Osteoblast (primary cell): ENCODE measurements around the gene DGKQ. TPM values are rescaled to one million over a fixed set of nuclear protein-coding genes. Genes with fewer than 3 reads are reported as not detected.

Experiments
- DNase-seq: peaks from one replicate; pipeline ENCODE4 v3.0.0; 2011; ENCODE audit warnings: low spot score, mixed read lengths; ENCODE audit not compliant: insufficient read length; ENCODE audit errors: missing footprints
- H2AFZ ChIP-seq: 2 replicates; pipeline ENCODE4 v1.6.0; 2011; ENCODE audit warnings: mild to moderate bottlenecking, low read length
- H3K27ac ChIP-seq: 2 replicates; pipeline ENCODE4 v1.5.1; 2011; ENCODE audit warnings: mild to moderate bottlenecking, low read depth, low read length, moderate library complexity
- H3K27me3 ChIP-seq: 2 replicates; pipeline ENCODE4 v1.6.0; 2012; ENCODE audit warnings: mild to moderate bottlenecking, control low read depth, inconsistent platforms, low read length, moderate library complexity; ENCODE audit not compliant: insufficient read depth
- H3K36me3 ChIP-seq: 2 replicates; pipeline ENCODE4 v1.5.1; 2011; ENCODE audit warnings: mild to moderate bottlenecking, low read length, control low read depth, moderate library complexity; ENCODE audit not compliant: insufficient read depth
- H3K4me1 ChIP-seq: 2 replicates; pipeline ENCODE4 v1.5.1; 2011; ENCODE audit warnings: mild to moderate bottlenecking, low read length, control low read depth, moderate library complexity; ENCODE audit not compliant: insufficient read depth
- H3K4me2 ChIP-seq: 2 replicates; pipeline ENCODE4 v1.6.0; 2011; ENCODE audit warnings: mild to moderate bottlenecking, low read length; ENCODE audit not compliant: insufficient read depth
- H3K4me3 ChIP-seq: fragments of 200-600 bp; sonication (generic); 3 replicates; pipeline ENCODE4 v1.5.1; 2012; ENCODE audit warnings: mild to moderate bottlenecking, low read length, inconsistent platforms; ENCODE audit not compliant: insufficient read depth
- H3K79me2 ChIP-seq: 2 replicates; pipeline ENCODE4 v1.6.0; 2012; ENCODE audit warnings: mild to moderate bottlenecking, low read length, control low read depth, inconsistent platforms; ENCODE audit not compliant: insufficient read depth
- H3K9me3 ChIP-seq: 2 replicates; pipeline ENCODE4 v1.5.1; 2011; ENCODE audit warnings: low read depth, low read length, control low read depth
- H4K20me1 ChIP-seq: 2 replicates; pipeline ENCODE4 v1.6.0; 2012; ENCODE audit warnings: mild to moderate bottlenecking, low read length, control low read depth; ENCODE audit not compliant: insufficient read depth
- total RNA-seq: library from RNA; depleted of rRNA; stranded (reverse); fragments of >200 nt; gene quantifications from 2 replicates; pipeline ENCODE4 v1.2.3, GENCODE V29; 2012
- TF ChIP-seq, protein P1 (sequence below): IDR thresholded peaks from 2 replicates; pipeline ENCODE4 v1.5.1; 2011; ENCODE audit warnings: mild to moderate bottlenecking, low read depth, low read length, moderate library complexity; ENCODE audit errors: extremely low read depth

The DGKQ gene
- total RNA-seq, 1 donor: 15.2 TPM

DNA sequence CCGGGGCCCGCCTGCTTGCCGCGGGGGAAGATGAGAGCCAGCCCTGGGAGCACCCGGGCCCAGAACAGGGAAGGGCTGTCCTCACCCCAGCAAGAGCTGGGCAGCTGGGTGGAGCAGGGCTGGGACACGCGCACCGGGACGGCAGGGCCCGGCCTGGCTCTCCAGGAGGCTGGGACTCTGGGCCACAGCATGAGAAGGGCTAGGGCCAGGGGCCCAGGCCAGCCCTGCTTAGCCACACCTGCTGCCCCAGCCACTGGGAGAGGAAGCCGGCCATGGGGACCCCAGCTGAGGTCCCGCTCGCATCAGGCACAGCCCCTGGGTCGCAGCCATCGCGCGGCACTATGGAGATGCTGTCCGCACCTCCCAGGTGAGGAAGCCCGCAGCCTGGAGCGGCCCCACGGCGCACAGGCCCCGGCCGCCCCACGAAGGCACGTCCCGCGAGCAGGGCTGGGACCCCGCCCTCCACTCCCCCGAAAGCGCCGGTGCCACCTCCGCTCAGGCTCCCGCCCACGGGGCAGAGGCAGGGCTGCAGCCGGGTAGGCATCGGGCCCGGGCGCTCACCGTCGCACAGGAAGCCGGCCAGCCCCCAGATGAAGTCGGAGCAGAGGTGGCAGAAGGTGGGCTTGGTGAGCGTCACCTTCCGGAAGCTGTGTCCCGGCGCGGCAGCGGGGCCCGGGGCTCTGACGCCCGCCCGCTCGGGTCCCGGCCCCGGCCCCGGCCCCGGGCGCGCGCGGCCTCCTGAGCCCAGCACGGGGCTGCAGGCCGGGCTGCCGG lies 531 bp downstream of the DGKQ start:
- Histone ChIP-seq H3K79me2 (peaks cover 21% of the 10 kb centered on the region), H3K4me3 (peak overlapping the region; percentile 80), H3K9me3 (no peaks in the 10 kb centered on the region), H3K4me2 (peak overlapping the region; percentile 89), H3K36me3 (no peaks in the 10 kb centered on the region), H3K27me3 (no peaks in the 10 kb centered on the region), H3K4me1 (peaks cover 9% of the 10 kb centered on the region), H2AFZ (peak overlapping the region; percentile 47), H3K27ac (peak overlapping the region; percentile 23), H4K20me1 (peaks cover 30% of the 10 kb centered on the region)
- DNase-seq: peak; percentile 98
- TF ChIP-seq, protein P1, sequence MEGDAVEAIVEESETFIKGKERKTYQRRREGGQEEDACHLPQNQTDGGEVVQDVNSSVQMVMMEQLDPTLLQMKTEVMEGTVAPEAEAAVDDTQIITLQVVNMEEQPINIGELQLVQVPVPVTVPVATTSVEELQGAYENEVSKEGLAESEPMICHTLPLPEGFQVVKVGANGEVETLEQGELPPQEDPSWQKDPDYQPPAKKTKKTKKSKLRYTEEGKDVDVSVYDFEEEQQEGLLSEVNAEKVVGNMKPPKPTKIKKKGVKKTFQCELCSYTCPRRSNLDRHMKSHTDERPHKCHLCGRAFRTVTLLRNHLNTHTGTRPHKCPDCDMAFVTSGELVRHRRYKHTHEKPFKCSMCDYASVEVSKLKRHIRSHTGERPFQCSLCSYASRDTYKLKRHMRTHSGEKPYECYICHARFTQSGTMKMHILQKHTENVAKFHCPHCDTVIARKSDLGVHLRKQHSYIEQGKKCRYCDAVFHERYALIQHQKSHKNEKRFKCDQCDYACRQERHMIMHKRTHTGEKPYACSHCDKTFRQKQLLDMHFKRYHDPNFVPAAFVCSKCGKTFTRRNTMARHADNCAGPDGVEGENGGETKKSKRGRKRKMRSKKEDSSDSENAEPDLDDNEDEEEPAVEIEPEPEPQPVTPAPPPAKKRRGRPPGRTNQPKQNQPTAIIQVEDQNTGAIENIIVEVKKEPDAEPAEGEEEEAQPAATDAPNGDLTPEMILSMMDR: no peak

DNA sequence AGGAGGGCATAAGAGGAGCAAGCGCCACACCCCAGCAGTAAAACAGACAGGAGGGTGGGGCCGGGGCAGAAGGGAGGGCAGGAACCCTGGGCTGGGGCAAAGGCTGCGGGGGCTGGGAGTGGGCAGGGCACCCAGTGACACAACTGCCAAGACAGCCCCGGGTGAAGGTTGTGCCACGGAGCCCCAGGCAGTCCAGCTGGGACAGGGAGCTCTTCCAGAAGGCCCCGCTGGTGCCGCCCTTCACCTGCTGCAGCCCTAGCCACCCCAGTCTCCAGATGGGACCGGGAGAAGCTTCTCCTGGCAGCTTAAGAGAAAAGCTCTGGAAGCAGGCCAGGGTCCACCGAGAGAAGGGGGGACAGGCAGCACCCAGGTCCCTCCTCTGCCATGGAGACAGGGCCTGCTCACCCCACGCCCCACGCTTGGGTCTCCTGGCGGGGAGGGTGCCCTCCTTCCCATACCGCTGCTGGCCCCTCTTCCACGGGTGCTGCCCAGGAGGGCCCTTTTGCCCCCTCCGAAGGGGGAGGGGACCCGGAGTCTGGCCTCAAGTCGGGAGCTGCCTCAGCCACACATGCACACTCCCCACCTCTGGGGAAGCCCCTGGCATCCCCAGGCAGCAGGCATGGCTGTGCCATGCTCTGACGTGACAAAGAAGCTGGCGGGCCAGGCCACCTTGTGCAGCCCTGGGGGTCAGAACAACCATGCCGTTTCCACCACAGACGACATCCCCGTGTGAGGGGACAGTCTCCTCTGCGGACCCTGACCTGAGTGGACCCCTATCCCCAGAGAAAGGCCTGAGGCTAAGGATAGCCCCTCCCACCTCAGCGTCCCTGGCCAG lies 1.5 kb downstream of the DGKQ start:
- H3K36me3 ChIP-seq: no peaks in the 10 kb centered on the region
- TF ChIP-seq, protein P1: no peak
- peak overlapping the region; percentile 89 for H3K4me2 ChIP-seq
- H4K20me1 ChIP-seq: peaks cover 30% of the 10 kb centered on the region
- H3K9me3 ChIP-seq: no peaks in the 10 kb centered on the region
- H2AFZ ChIP-seq: no peak overlapping the region
- DNase-seq: no peak
- H3K79me2 ChIP-seq: peaks cover 21% of the 10 kb centered on the region
- H3K4me1 ChIP-seq: peaks cover 9% of the 10 kb centered on the region
- H3K27me3 ChIP-seq: no peaks in the 10 kb centered on the region
- no peak overlapping the region for H3K27ac ChIP-seq
- peak overlapping the region; percentile 80 for H3K4me3 ChIP-seq

DNA sequence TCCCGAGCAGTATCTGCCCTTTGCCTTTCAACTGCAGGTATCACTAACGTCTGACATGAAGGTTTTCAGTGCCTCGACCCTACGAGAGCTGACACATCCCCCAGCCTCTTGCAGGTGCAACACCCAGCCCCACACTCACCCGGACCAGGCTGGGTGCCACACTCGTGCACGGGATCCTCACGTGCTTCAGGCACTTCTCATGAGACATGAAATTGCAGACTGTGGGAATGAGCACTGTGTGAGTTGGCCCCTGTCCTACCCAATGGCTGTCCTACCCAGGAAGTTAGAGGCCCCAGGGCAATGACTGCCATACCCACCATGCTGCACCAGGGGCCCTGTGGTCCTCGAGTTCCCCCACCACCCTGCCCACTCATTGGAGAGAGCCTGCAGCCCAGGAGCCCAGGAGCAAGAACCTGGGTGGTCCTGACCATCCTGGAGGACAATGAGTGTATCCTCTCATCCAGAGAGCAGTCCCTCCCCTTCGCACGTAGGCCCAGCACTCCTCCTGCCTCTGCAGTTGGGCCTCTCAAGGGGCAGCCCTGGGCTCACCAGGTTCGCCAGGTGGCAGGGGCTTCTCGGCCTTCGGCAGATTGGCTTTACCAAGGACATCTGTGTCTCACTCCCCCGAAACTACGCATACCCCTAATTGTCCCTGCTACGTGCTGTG lies 2.4 kb downstream of the DGKQ start:
- Histone ChIP-seq H3K4me3 (no peak overlapping the region), H3K4me1 (peaks cover 9% of the 10 kb centered on the region), H2AFZ (no peak overlapping the region), H3K27ac (no peak overlapping the region), H3K36me3 (no peaks in the 10 kb centered on the region), H3K79me2 (peaks cover 21% of the 10 kb centered on the region), H3K4me2 (no peak overlapping the region), H3K27me3 (no peaks in the 10 kb centered on the region), H4K20me1 (peaks cover 30% of the 10 kb centered on the region), H3K9me3 (no peaks in the 10 kb centered on the region)
- TF ChIP-seq, protein P1: no peak
- peak; percentile 93 for DNase-seq
